ENCODE measurements around the gene FBRSL1. TPM values are rescaled to one million over a fixed set of nuclear protein-coding genes. Genes with fewer than 3 reads are reported as not detected.

The FBRSL1 gene
- total and polyA plus RNA-seq, 9 donors = 3.2 to 69.5 (median 32.2) TPM

GRCh38 chr12:132495165-132495544 lies 5.2 kb downstream of the FBRSL1 start:
- intact Hi-C loops (cut with DNase I) = no loop called here
- Histone ChIP-seq H3K4me1 (ENCODE audit: insufficient read depth) (peaks cover 46% of the 10 kb centered on the region), H3K4me3 (no peak overlapping the region), H3K36me3 (no peaks in the 10 kb centered on the region), H3K27ac (no peak overlapping the region), H3K27me3 (no peaks in the 10 kb centered on the region), H3K9me3 (no peaks in the 10 kb centered on the region)
- TF ChIP-seq EP300 (IDR thresholded peaks at IDR 0.05) (no peak), POLR2A (IDR thresholded peaks at IDR 0.05) (no peak), CTCF (IDR thresholded peaks at IDR 0.05) (no peak)
- 39 to 61% (median 52%) methylated on average over 6 to 9 of the region's 9 CpGs for WGBS, 3 donors
- no peak for DNase-seq

- Histone ChIP-seq H3K27ac (no peak overlapping the region), H3K27me3 (no peaks in the 10 kb centered on the region), H3K4me3 (no peak overlapping the region), H3K36me3 (no peaks in the 10 kb centered on the region), H3K4me1 (ENCODE audit: insufficient read depth) (peaks cover 47% of the 10 kb centered on the region), H3K9me3 (no peaks in the 10 kb centered on the region)
- 45 to 49% (median 49%) methylated on average over 25 to 31 of the region's 31 CpGs for WGBS, 3 donors
- intact Hi-C loops (cut with DNase I) = no loop called here
- peak in 3 of 5 donors; percentile 43 to 66 (median 46) for DNase-seq
- no peak for TF ChIP-seq EP300 (IDR thresholded peaks at IDR 0.05)
- TF ChIP-seq CTCF (IDR thresholded peaks at IDR 0.05) = no peak
- TF ChIP-seq POLR2A (IDR thresholded peaks at IDR 0.05) = no peak
These were observed 5.8 kb downstream of the FBRSL1 start for GRCh38 chr12:132495629-132496357.

GRCh38 chr12:132496358-132496669 lies 6.4 kb downstream of the FBRSL1 start:
- no peak for DNase-seq
- Histone ChIP-seq H3K27ac (no peak overlapping the region), H3K9me3 (no peaks in the 10 kb centered on the region), H3K36me3 (no peaks in the 10 kb centered on the region), H3K4me1 (ENCODE audit: insufficient read depth) (peaks cover 50% of the 10 kb centered on the region), H3K4me3 (no peak overlapping the region), H3K27me3 (no peaks in the 10 kb centered on the region)
- WGBS, 3 donors = 80 to 91% (median 85%) methylated on average over 10 of the region's 10 CpGs
- intact Hi-C loops (cut with DNase I) = no loop called here
- TF ChIP-seq CTCF (IDR thresholded peaks at IDR 0.05) (no peak), EP300 (IDR thresholded peaks at IDR 0.05) (no peak), POLR2A (IDR thresholded peaks at IDR 0.05) (no peak)

GRCh38 chr12:132496710-132497109 lies 6.8 kb downstream of the FBRSL1 start:
- Histone ChIP-seq H3K4me3 (no peak overlapping the region), H3K27me3 (no peaks in the 10 kb centered on the region), H3K36me3 (no peaks in the 10 kb centered on the region), H3K27ac (no peak overlapping the region), H3K4me1 (ENCODE audit: insufficient read depth) (peaks cover 48% of the 10 kb centered on the region), H3K9me3 (no peaks in the 10 kb centered on the region)
- intact Hi-C loops (cut with DNase I) = no loop called here
- DNase-seq = no peak
- no peak for TF ChIP-seq EP300 (IDR thresholded peaks at IDR 0.05)
- TF ChIP-seq POLR2A (IDR thresholded peaks at IDR 0.05) = no peak
- TF ChIP-seq CTCF (IDR thresholded peaks at IDR 0.05) = no peak
- WGBS, 3 donors = 90 to 94% (median 93%) methylated on average over 27 of the region's 27 CpGs

Measured in ovary (tissue), 9 donors.